GM06990 (cell line): ENCODE results near the gene GNLY.

ENCODE experiments used
- DNase-seq: peaks from one replicate; pipeline ENCODE4 v3.0.0-alpha.2; 2011; ENCODE audit not compliant: insufficient read length; ENCODE audit errors: extremely low read depth
- H3K27me3 ChIP-seq: replicated peaks from 2 replicates; pipeline ENCODE4 v1.6.0; 2011; ENCODE audit warnings: low read length; ENCODE audit not compliant: control insufficient read depth, insufficient read depth
- H3K36me3 ChIP-seq: 2 replicates; pipeline ENCODE4 v1.5.1; 2011; ENCODE audit warnings: low read length; ENCODE audit not compliant: control insufficient read depth, insufficient read depth
- H3K4me3 ChIP-seq: replicated peaks from 2 replicates; pipeline ENCODE4 v1.5.1; 2011; ENCODE audit warnings: low read depth, mild to moderate bottlenecking, control low read depth, low read length
- CTCF ChIP-seq: IDR thresholded peaks from 2 replicates; pipeline ENCODE4 v1.5.1; 2011; ENCODE audit warnings: low read length, control low read depth, mild to moderate bottlenecking, inconsistent platforms; ENCODE audit not compliant: insufficient read depth, poor library complexity, severe bottlenecking

GNLY gene

GRCh38 chr2:85672456-85672855, 21.7 kb upstream of the GNLY start:
- DNase-seq = no peak
- Histone ChIP-seq H3K4me3 (no peak overlapping the region), H3K27me3 (no peaks in the 10 kb centered on the region), H3K36me3 (no peaks in the 10 kb centered on the region)
- TF ChIP-seq CTCF = no peak

GRCh38 chr2:85673716-85674375, 20.3 kb upstream of the GNLY start:
- no peak for DNase-seq
- TF ChIP-seq CTCF = no peak
- Histone ChIP-seq H3K4me3 (no peak overlapping the region), H3K36me3 (no peaks in the 10 kb centered on the region), H3K27me3 (no peaks in the 10 kb centered on the region)

DNA sequence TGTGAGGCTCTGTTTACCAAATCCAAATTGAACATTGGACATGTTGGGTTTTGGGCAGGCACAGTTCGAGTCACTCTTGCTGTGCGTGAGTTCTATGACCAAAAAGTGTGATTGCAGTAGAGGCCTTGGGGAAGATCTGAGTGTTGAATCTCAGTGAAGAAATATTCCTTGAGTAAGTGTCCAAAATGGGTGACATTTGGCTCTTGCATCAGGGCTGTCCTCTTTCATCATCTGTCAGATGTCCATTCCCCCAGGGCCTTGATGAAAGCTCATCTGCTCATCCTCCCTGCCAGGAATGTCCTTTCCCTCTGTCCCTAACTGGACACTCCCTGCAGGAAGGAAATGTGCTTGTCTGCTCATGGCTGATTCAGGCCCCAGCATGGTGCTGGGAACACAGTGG, 19.7 kb upstream of the GNLY start:
- DNase-seq = no peak
- H3K4me3 ChIP-seq = no peak overlapping the region
- no peak for TF ChIP-seq CTCF
- no peaks in the 10 kb centered on the region for H3K27me3 ChIP-seq
- no peaks in the 10 kb centered on the region for H3K36me3 ChIP-seq

DNA sequence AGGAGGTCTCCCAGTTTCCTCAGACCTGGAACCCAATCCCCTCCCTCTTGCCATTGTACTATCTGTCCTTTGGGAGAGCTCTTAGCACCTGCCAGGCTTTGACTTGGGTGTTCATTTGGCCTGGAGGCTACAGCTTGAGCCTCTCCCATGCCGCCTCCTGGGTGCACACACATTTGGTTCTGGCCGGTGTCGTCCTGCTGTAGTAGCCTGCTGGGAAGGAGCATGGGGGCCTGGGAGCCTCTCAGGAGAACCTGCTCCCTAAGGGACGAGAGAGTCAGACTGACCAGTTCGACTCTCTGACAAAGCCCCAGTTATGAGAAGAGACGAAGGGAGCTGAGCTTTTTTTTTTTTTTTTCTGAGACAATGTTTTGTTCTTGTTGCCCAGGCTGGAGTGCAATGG, 18.7 kb upstream of the GNLY start:
- no peak for TF ChIP-seq CTCF
- Histone ChIP-seq H3K36me3 (no peaks in the 10 kb centered on the region), H3K4me3 (no peak overlapping the region), H3K27me3 (no peaks in the 10 kb centered on the region)
- DNase-seq = no peak

- TF ChIP-seq CTCF = no peak
- Histone ChIP-seq H3K27me3 (no peaks in the 10 kb centered on the region), H3K4me3 (no peak overlapping the region), H3K36me3 (no peaks in the 10 kb centered on the region)
- no peak for DNase-seq
These were observed 18.2 kb upstream of the GNLY start for GRCh38 chr2:85675866-85676548.
